HepG2 (cell line): Measurements from ENCODE around the gene TPST1. TPM values are rescaled to one million over a fixed set of nuclear protein-coding genes. Genes with fewer than 3 reads are reported as not detected.
A peak's percentile ranks its signal among the peaks of the same experiment; 100 is the strongest.

ENCODE experiments used
- ATAC-seq: fragments of 200-7000 bp; cut with Tn5 transposase; 3 replicates; pipeline ENCODE4 v1.9.1; 2020; ENCODE audit warnings: mild to moderate bottlenecking, moderate library complexity
- BruUV-seq: library from RNA; stranded (reverse); fragments of 400-500 nt; replicated peaks from 2 replicates; lab custom pipeline; 2021; lab: Mats Ljungman, UMichigan
- CTCF ChIA-PET: fragments of 300-600 bp; formaldehyde crosslinking; extraction: SDS; loops from one replicate; lab custom pipeline; 2021; ENCODE audit warnings: low total read pairs, inconsistent platforms, low intra/inter-chr PET ratio; lab: Yijun Ruan, JAX
- POLR2A ChIA-PET: fragments of 350-600 bp; sonication (Branson Sonifier 250); formaldehyde crosslinking; loops from one replicate; lab custom pipeline; 2020; ENCODE audit warnings: antibody characterized with exemption, inconsistent platforms; lab: Yijun Ruan, JAX
- DNase-seq: peaks from one replicate; pipeline ENCODE4 v3.0.0-alpha.2; 2015; ENCODE audit warnings: low spot score
- FAIRE-seq: peaks from 3 replicates; lab custom pipeline; 2011; peaks lifted over from hg19 to GRCh38; lab: Jason Lieb, UNC
- H2AFZ ChIP-seq: one replicate; pipeline ENCODE4 v1.6.1; 2011; ENCODE audit warnings: low read length, inconsistent platforms
- H3K27ac ChIP-seq: fragments of 300-600 bp; 3 replicates; pipeline ENCODE4 v1.8.0; 2011; ENCODE audit warnings: mixed run types, mild to moderate bottlenecking, mixed read lengths, low read length, inconsistent platforms; ENCODE audit not compliant: insufficient read depth; ENCODE audit errors: extremely low read length
- H3K27me3 ChIP-seq, 2 experiments: fragments of 200-600 bp in 1 of 2; 2 replicates in 1 of 2; 3 replicates in 1 of 2; pipeline versions ENCODE4 v1.6.0 to v1.8.0; 2011; ENCODE audit warnings: low read length in 2 of 2, mild to moderate bottlenecking in 2 of 2, moderate library complexity in 2 of 2, inconsistent platforms in 1 of 2; ENCODE audit not compliant: insufficient read depth in 2 of 2, control insufficient read depth in 1 of 2
- H3K36me3 ChIP-seq, 2 experiments: fragments of 200-600 bp in 1 of 2; replicated peaks in 1 of 2; 2 replicates in 1 of 2; 3 replicates in 1 of 2; pipeline versions ENCODE4 v1.5.1 to v1.8.0; 2011; ENCODE audit warnings: low read length in 2 of 2, inconsistent platforms in 1 of 2; ENCODE audit not compliant: insufficient read depth in 2 of 2, control insufficient read depth in 1 of 2
- H3K4me1 ChIP-seq: 2 replicates; pipeline ENCODE4 v1.5.1; 2012; ENCODE audit warnings: low read length, inconsistent platforms; ENCODE audit not compliant: insufficient read depth
- H3K4me2 ChIP-seq: 2 replicates; pipeline ENCODE4 v1.6.0; 2011; ENCODE audit warnings: low read depth, low read length, inconsistent platforms
- H3K4me3 ChIP-seq, 3 experiments: fragments of 200-600 bp in 1 of 3; sonication (generic), shearing (Covaris generic) in 1 of 3; replicated peaks in 1 of 3; 2 replicates each; pipeline ENCODE4 v1.5.1; 2011 to 2016; ENCODE audit warnings: low read length in 3 of 3, inconsistent platforms in 2 of 3, low read depth in 2 of 3, mild to moderate bottlenecking in 2 of 3, control low read depth in 1 of 3, mixed read lengths in 1 of 3; ENCODE audit not compliant: insufficient read depth in 1 of 3
- H3K79me2 ChIP-seq: one replicate; pipeline ENCODE4 v1.6.1; 2011; ENCODE audit warnings: low read length, inconsistent platforms; ENCODE audit not compliant: insufficient read depth
- H3K9ac ChIP-seq: 2 replicates; pipeline ENCODE4 v1.6.0; 2011; ENCODE audit warnings: mild to moderate bottlenecking, low read depth, low read length, inconsistent platforms; ENCODE audit not compliant: insufficient read depth
- H3K9me3 ChIP-seq: 2 replicates; pipeline ENCODE4 v1.5.1; 2012; ENCODE audit warnings: mild to moderate bottlenecking, low read length
- H4K20me1 ChIP-seq: 2 replicates; pipeline ENCODE4 v1.6.0; 2011; ENCODE audit warnings: inconsistent platforms, mild to moderate bottlenecking, low read length, moderate library complexity; ENCODE audit not compliant: insufficient read depth
- GPN1 ChIP-seq: sonication (generic); formaldehyde crosslinking; IDR thresholded peaks from 2 replicates; pipeline ENCODE4 v1.5.1; 2020; ENCODE audit warnings: missing genetic modification reagents, borderline replicate concordance
- ISL2 ChIP-seq: sonication (generic); formaldehyde crosslinking; IDR thresholded peaks from 2 replicates; pipeline ENCODE4 v1.5.0; 2020; ENCODE audit warnings: missing genetic modification reagents
- NFE2L1 ChIP-seq: sonication (generic); formaldehyde crosslinking; IDR thresholded peaks from 2 replicates; pipeline ENCODE4 v1.4.0; 2020; ENCODE audit warnings: missing genetic modification reagents, mild to moderate bottlenecking, borderline replicate concordance
- NFKBIZ ChIP-seq: IDR thresholded peaks from 2 replicates; pipeline ENCODE4 v1.6.1; 2018; ENCODE audit warnings: missing genetic modification reagents, missing compliant biosample characterization
- NFYC ChIP-seq: IDR thresholded peaks from 2 replicates; pipeline ENCODE4 v1.6.1; 2016; ENCODE audit warnings: missing genetic modification reagents, missing compliant biosample characterization
- SETDB1 ChIP-seq: sonication (generic); formaldehyde crosslinking; IDR thresholded peaks from 2 replicates; pipeline ENCODE4 v1.5.1; 2020; ENCODE audit warnings: missing genetic modification reagents, mild to moderate bottlenecking, borderline replicate concordance
- SMC3 ChIP-seq: IDR thresholded peaks from 2 replicates; pipeline ENCODE4 v1.6.1; 2011; ENCODE audit warnings: low read length, improper control_type of control experiment
- SP140L ChIP-seq: sonication (generic); formaldehyde crosslinking; IDR thresholded peaks from 2 replicates; pipeline ENCODE4 v1.4.0; 2020; ENCODE audit warnings: missing genetic modification reagents, borderline replicate concordance
- ZNF12 ChIP-seq: sonication (generic); formaldehyde crosslinking; IDR thresholded peaks from 2 replicates; pipeline ENCODE4 v1.5.0; 2020; ENCODE audit warnings: missing genetic modification reagents
- ZNF224 ChIP-seq: sonication (generic); formaldehyde crosslinking; IDR thresholded peaks from 2 replicates; pipeline ENCODE4 v1.5.0; 2020; ENCODE audit warnings: mild to moderate bottlenecking, missing genetic modification reagents
- ZNF350 ChIP-seq: sonication (generic); formaldehyde crosslinking; IDR thresholded peaks from 2 replicates; pipeline ENCODE4 v1.4.0; 2020; ENCODE audit warnings: mild to moderate bottlenecking, low read depth, missing genetic modification reagents, borderline replicate concordance
- ZNF546 ChIP-seq: sonication (generic); formaldehyde crosslinking; conservative IDR thresholded peaks from 2 replicates; pipeline ENCODE4 v1.8.1; 2023; ENCODE audit warnings: mild to moderate bottlenecking, missing genetic modification reagents
- ZNF747 ChIP-seq: sonication (generic); formaldehyde crosslinking; IDR thresholded peaks from 2 replicates; pipeline ENCODE4 v1.8.1; 2023; ENCODE audit warnings: missing genetic modification reagents, mild to moderate bottlenecking, borderline replicate concordance
- ZNF776 ChIP-seq: sonication (generic); formaldehyde crosslinking; IDR thresholded peaks from 2 replicates; pipeline ENCODE4 v1.4.0; 2020; ENCODE audit warnings: mild to moderate bottlenecking, missing genetic modification reagents
- ZNF816 ChIP-seq: sonication (generic); formaldehyde crosslinking; IDR thresholded peaks from 2 replicates; pipeline ENCODE4 v1.8.0; 2022; ENCODE audit warnings: missing genetic modification reagents, mild to moderate bottlenecking, borderline replicate concordance
- WGBS: methylation state at CpG from one replicate; pipeline ENCODE4 v1.1.6; 2017; ENCODE audit warnings: low lambda C conversion rate; 5-methylcytosine and 5-hydroxymethylcytosine counted together
- in situ Hi-C: cut with HindIII; loops from 2 replicates; pipeline ENCODE4 v1.10.0; 2017; ENCODE audit warnings: low pct_unique_long_range_greater_than_20kb; ENCODE audit not compliant: extremely low pct_ligation_motif_present
- intact Hi-C: fragments of 100-400 bp; cut with micrococcal nuclease; formaldehyde crosslinking; loops from one replicate; pipeline ENCODE4 v1.10.0; 2022; ENCODE audit not compliant: unreplicated experiment
- polyA plus RNA-seq, 8 experiments: library from polyadenylated mRNA; depleted of rRNA in 3 of 8; stranded (reverse) in 7 of 8; unstranded in 1 of 8; fragments of >200 nt; fragmentation: Illumina TruSeq in 4 of 8; extraction: Trizol in 4 of 8; gene quantifications; 2 replicates each; pipeline versions ENCODE4 v1.2.1 to v1.2.3, GENCODE V29; 2011 to 2016; ENCODE audit warnings: low read depth in 4 of 8, missing spikeins in 1 of 8, mixed read lengths in 1 of 8; ENCODE audit not compliant: insufficient read depth in 1 of 8
- total RNA-seq, 5 experiments: library from RNA; depleted of rRNA; stranded (reverse); fragments of >200 nt; fragmentation: Illumina TruSeq; extraction: Trizol; gene quantifications; 2 replicates each; pipeline ENCODE4 v1.2.3, GENCODE V29; 2016; ENCODE audit warnings: low read depth in 1 of 5
- TF ChIP-seq, protein P1 (sequence below): sonication (generic); formaldehyde crosslinking; IDR thresholded peaks from 2 replicates; pipeline ENCODE4 v1.9.0; 2021; ENCODE audit warnings: mild to moderate bottlenecking, missing genetic modification reagents

Gene TPST1
- total and polyA plus RNA-seq, 2 of the 13 experiments (the other 11 are each of a cell fraction or from before 2014, with no cell fraction given): 24.3 to 34.1 TPM

DNA sequence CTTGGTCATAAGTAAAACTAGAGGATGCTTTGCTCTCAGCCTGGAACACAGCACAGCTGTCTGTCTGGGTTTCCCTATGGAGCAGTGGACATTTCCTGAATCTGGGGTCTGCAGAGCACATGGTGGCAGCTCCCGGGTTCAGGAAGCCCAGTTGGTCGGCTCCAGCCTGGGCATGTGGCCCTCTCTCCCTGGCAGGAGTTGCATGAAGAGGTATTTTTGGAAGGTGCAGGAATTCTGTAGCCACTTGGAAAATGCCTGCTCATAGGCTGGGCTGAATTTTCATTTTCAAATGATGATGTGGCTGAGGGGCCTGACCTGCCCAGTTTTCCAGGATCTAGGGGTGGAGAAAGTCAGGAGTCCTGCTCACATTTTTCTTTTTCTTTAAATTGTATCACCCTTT lies 6.7 kb upstream of the TPST1 start:
- Histone ChIP-seq H3K27me3 (no peaks in the 10 kb centered on the region), H2AFZ (no peak overlapping the region), H3K4me1 (peaks cover 56% of the 10 kb centered on the region), H3K36me3 (no peaks in the 10 kb centered on the region), H3K27ac (no peak overlapping the region), H3K4me2 (peak overlapping the region; percentile 39; the same call in 1 of the 2 replicates), H4K20me1 (no peaks in the 10 kb centered on the region), H3K9me3 (no peaks in the 10 kb centered on the region), H3K79me2 (no peaks in the 10 kb centered on the region), H3K9ac (no peak overlapping the region), H3K4me3 (no peak overlapping the region; a peak in 1 of 6 replicates)
- intact Hi-C loops: loop anchor here (5.0 kb wide), 1 partner anchor 56 kb away; no protein-coding TSS in a partner anchor
- in situ Hi-C loops: no loop called here
- TF ChIP-seq ZNF816 (CRISPR knock-in tag): no peak
- TF ChIP-seq ZNF776 (CRISPR knock-in tag): no peak
- TF ChIP-seq ZNF747: no peak
- TF ChIP-seq SP140L: no peak
- no peak for TF ChIP-seq ZNF224 (CRISPR knock-in tag)
- TF ChIP-seq GPN1 (CRISPR knock-in tag): no peak
- TF ChIP-seq, protein P1, sequence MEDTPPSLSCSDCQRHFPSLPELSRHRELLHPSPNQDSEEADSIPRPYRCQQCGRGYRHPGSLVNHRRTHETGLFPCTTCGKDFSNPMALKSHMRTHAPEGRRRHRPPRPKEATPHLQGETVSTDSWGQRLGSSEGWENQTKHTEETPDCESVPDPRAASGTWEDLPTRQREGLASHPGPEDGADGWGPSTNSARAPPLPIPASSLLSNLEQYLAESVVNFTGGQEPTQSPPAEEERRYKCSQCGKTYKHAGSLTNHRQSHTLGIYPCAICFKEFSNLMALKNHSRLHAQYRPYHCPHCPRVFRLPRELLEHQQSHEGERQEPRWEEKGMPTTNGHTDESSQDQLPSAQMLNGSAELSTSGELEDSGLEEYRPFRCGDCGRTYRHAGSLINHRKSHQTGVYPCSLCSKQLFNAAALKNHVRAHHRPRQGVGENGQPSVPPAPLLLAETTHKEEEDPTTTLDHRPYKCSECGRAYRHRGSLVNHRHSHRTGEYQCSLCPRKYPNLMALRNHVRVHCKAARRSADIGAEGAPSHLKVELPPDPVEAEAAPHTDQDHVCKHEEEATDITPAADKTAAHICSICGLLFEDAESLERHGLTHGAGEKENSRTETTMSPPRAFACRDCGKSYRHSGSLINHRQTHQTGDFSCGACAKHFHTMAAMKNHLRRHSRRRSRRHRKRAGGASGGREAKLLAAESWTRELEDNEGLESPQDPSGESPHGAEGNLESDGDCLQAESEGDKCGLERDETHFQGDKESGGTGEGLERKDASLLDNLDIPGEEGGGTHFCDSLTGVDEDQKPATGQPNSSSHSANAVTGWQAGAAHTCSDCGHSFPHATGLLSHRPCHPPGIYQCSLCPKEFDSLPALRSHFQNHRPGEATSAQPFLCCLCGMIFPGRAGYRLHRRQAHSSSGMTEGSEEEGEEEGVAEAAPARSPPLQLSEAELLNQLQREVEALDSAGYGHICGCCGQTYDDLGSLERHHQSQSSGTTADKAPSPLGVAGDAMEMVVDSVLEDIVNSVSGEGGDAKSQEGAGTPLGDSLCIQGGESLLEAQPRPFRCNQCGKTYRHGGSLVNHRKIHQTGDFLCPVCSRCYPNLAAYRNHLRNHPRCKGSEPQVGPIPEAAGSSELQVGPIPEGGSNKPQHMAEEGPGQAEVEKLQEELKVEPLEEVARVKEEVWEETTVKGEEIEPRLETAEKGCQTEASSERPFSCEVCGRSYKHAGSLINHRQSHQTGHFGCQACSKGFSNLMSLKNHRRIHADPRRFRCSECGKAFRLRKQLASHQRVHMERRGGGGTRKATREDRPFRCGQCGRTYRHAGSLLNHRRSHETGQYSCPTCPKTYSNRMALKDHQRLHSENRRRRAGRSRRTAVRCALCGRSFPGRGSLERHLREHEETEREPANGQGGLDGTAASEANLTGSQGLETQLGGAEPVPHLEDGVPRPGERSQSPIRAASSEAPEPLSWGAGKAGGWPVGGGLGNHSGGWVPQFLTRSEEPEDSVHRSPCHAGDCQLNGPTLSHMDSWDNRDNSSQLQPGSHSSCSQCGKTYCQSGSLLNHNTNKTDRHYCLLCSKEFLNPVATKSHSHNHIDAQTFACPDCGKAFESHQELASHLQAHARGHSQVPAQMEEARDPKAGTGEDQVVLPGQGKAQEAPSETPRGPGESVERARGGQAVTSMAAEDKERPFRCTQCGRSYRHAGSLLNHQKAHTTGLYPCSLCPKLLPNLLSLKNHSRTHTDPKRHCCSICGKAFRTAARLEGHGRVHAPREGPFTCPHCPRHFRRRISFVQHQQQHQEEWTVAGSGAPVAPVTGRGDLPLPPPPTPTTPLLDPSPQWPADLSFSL: no peak
- no peak for TF ChIP-seq SETDB1 (CRISPR knock-in tag)
- no peak for TF ChIP-seq ZNF350 (CRISPR knock-in tag)
- no peak for TF ChIP-seq ZNF12 (CRISPR knock-in tag)
- TF ChIP-seq NFKBIZ: no peak
- no peak for TF ChIP-seq NFE2L1 (CRISPR knock-in tag)
- no peak for TF ChIP-seq SMC3
- no peak for TF ChIP-seq NFYC (CRISPR knock-in tag)
- no peak for TF ChIP-seq ISL2 (CRISPR knock-in tag)
- TF ChIP-seq ZNF546 (CRISPR knock-in tag): no peak
- CTCF ChIA-PET: no interaction called here
- no TSS peak for BruUV-seq
- FAIRE-seq (no peak), DNase-seq (no peak), ATAC-seq (peak; percentile 38)
- WGBS: no CpG with 5 or more reads among the region's 2 CpGs
- POLR2A ChIA-PET: no interaction called here
